Activated T-helper 1 cell treated with anti-CD3 and anti-CD28 coated beads, Interleukin-12 subunit alpha, Interleukin-12 subunit beta, Interleukin-2, Interleukin-4 antibody, amounts not matched to agents 30 ng/mL and 10 ng/mL and 1 ng/mL, durations not matched to agents 14 hours and 24 hours and 36 hours (primary cell): Measurements from ENCODE around the gene USP35. TPM values are rescaled to one million over a fixed set of nuclear protein-coding genes. Genes with fewer than 3 reads are reported as not detected.

Experiments used
- DNase-seq: peaks from one replicate; pipeline ENCODE4 v3.0.0; 2021; ENCODE audit warnings: low spot score
- H3K27ac Mint-ChIP-seq: one replicate; pipeline ENCODE4 v1.8.0; 2021; ENCODE audit warnings: mild to moderate bottlenecking, mixed read lengths
- H3K27me3 Mint-ChIP-seq: one replicate; pipeline ENCODE4 v1.8.0; 2022; ENCODE audit warnings: mild to moderate bottlenecking, moderate library complexity, mixed read lengths; ENCODE audit not compliant: insufficient read depth
- H3K36me3 Mint-ChIP-seq: one replicate; pipeline ENCODE4 v1.8.0; 2021; ENCODE audit warnings: low read depth, mixed read lengths
- H3K4me1 Mint-ChIP-seq: one replicate; pipeline ENCODE4 v1.8.0; 2021; ENCODE audit warnings: low read depth, mixed read lengths
- H3K4me3 Mint-ChIP-seq: one replicate; pipeline ENCODE4 v1.8.0; 2021; ENCODE audit warnings: mild to moderate bottlenecking, moderate library complexity, mixed read lengths
- H3K9me3 Mint-ChIP-seq: one replicate; pipeline ENCODE4 v1.8.0; 2021; ENCODE audit warnings: mixed read lengths
- intact Hi-C: fragments of 100-400 bp; cut with micrococcal nuclease; formaldehyde crosslinking; loops from one replicate; pipeline ENCODE4 v1.15.1; 2024
- total RNA-seq: library from RNA; stranded (reverse); gene quantifications from 2 replicates; pipeline ENCODE4 v1.2.3, GENCODE V29; 2022

USP35 gene
- total RNA-seq, 1 donor from 2014 or later: 11.8 TPM

DNA sequence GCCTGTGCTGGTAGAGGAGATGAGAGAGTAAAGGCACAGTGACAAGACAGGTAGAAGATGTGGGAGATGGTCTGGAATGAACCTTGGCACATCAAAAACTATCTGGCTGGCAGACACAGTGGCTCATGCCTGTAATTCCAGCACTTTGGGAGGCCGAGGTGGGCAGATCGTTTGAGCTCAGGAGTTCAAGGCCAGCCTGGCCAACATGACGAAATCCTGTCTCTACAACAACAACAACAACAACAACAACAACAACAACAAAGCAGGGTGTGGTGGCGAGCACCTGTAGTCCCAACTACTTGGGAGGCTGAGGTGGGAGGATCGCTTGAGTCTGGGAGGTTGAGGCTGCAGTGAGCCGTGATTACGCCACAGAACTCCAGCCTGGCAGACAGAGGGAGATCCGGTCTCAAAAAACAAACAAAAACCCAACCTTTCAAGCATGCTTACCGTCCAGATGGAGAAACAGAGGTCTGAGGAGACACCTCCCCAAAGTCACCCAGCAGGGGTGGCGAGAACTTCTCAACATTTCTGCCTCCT is 12.0 kb upstream of the USP35 start:
- no peak overlapping the region for H3K27ac Mint-ChIP-seq
- intact Hi-C loops: no loop called here
- H3K9me3 Mint-ChIP-seq: peaks cover 5% of the 10 kb centered on the region
- no peak overlapping the region for H3K4me3 Mint-ChIP-seq
- peaks cover 5% of the 10 kb centered on the region for H3K4me1 Mint-ChIP-seq
- no peak for DNase-seq
- no peaks in the 10 kb centered on the region for H3K27me3 Mint-ChIP-seq
- peaks cover 41% of the 10 kb centered on the region for H3K36me3 Mint-ChIP-seq

- DNase-seq: no peak
- peaks cover 5% of the 10 kb centered on the region for H3K9me3 Mint-ChIP-seq
- no peak overlapping the region for H3K27ac Mint-ChIP-seq
- H3K4me3 Mint-ChIP-seq: no peak overlapping the region
- peaks cover 40% of the 10 kb centered on the region for H3K36me3 Mint-ChIP-seq
- no peaks in the 10 kb centered on the region for H3K27me3 Mint-ChIP-seq
- intact Hi-C loops: no loop called here
- H3K4me1 Mint-ChIP-seq: peaks cover 5% of the 10 kb centered on the region
Measured at GRCh38 chr11:78177216-78177615, 11.5 kb upstream of the USP35 start.

GRCh38 chr11:78179459-78180071 is 9.2 kb upstream of the USP35 start:
- H3K27ac Mint-ChIP-seq: no peak overlapping the region
- DNase-seq: no peak
- H3K4me1 Mint-ChIP-seq: peaks cover 9% of the 10 kb centered on the region
- peaks cover 5% of the 10 kb centered on the region for H3K9me3 Mint-ChIP-seq
- no peaks in the 10 kb centered on the region for H3K27me3 Mint-ChIP-seq
- H3K4me3 Mint-ChIP-seq: no peak overlapping the region
- intact Hi-C loops: no loop called here
- H3K36me3 Mint-ChIP-seq: peaks cover 35% of the 10 kb centered on the region

- Mint-ChIP-seq H3K9me3 (peaks cover 5% of the 10 kb centered on the region), H3K36me3 (peaks cover 30% of the 10 kb centered on the region), H3K4me3 (no peak overlapping the region), H3K27ac (no peak overlapping the region), H3K27me3 (no peaks in the 10 kb centered on the region), H3K4me1 (peaks cover 11% of the 10 kb centered on the region)
- no peak for DNase-seq
- intact Hi-C loops: no loop called here
Measured at GRCh38 chr11:78180751-78181150, 8.0 kb upstream of the USP35 start.

DNA sequence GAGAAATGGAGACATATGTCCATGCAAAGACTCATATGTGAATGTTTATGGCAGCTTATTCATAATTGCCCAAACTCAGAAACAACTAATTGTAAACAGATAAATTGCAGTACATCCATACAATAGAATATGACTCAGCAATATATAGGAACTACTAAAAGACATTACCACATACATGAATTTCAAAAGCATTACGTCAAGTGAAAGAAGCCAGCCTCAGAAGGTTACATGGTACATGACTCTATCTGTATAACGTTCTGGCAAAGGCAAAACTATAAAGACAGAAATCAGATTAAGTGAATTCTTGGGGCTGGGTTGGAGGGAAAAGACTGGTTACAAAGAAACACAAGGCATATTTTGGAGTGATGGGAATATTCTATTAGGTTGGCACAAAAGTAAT is 7.5 kb upstream of the USP35 start:
- Mint-ChIP-seq H3K36me3 (peaks cover 29% of the 10 kb centered on the region), H3K4me1 (peaks cover 15% of the 10 kb centered on the region)

DNA sequence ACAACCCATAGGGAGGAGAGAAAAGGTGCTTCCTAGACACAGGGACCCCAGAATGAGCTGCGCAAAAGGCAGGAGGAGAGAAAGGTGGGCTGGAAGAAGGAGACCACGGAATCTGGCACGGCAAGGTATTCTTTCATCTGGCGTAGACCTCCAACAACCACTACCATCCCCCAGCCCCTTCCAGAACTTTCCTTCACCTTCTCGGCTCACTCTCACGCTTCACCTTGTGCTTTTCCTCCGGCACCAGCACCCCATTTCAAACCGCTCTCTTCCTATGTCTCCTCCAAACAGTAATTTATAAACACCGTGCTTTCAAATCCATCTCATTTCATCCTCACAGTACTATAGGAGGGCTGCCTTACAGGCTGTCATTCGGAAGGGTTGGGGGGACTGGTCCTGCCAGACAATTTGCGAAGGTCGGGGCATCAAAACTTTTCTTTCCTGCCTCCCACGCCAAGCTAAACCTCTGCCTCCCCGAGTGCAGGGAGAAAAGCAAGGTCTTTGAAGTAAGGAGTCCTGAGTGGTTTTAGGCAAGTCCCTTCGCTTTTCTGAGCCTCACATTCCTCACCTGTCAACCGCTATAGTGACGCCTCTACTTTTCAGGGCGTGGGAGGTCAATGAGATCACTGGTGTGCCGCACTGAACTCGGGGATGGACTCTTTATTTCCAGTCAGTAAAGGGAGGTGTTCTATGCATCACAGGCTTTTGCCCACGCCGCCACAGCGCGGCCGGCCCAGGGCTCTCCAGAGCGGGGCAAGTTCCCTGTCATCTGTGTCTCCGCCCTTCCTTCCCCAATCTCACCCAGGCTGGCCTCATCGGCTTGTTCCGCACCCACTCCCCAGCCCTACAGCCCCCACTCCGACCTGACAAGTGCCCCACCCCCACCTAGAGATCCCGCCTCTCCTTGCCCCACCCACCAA is 1.1 kb upstream of the USP35 start:
- DNase-seq: peak; percentile 65
- intact Hi-C loops: loop anchor here (1.0 to 2.0 kb wide), 16 partner anchors 15 to 550 kb away; partner anchors contain the start of genes ALG8, CLNS1A, GAB2 and INTS4
- H3K9me3 Mint-ChIP-seq: no peaks in the 10 kb centered on the region
- H3K4me1 Mint-ChIP-seq: peaks cover 52% of the 10 kb centered on the region
- H3K36me3 Mint-ChIP-seq: peaks cover 30% of the 10 kb centered on the region
- H3K4me3 Mint-ChIP-seq: peak overlapping the region; percentile 99
- no peaks in the 10 kb centered on the region for H3K27me3 Mint-ChIP-seq
- H3K27ac Mint-ChIP-seq: peak overlapping the region; percentile 100

More for the DNA sequence above, 7.5 kb upstream of the USP35 start:
- Mint-ChIP-seq H3K4me3 (no peak overlapping the region), H3K9me3 (peaks cover 5% of the 10 kb centered on the region), H3K27ac (no peak overlapping the region), H3K27me3 (no peaks in the 10 kb centered on the region)
- no peak for DNase-seq
- intact Hi-C loops: no loop called here

- Mint-ChIP-seq H3K9me3 (no peaks in the 10 kb centered on the region), H3K4me1 (peaks cover 64% of the 10 kb centered on the region), H3K36me3 (peaks cover 27% of the 10 kb centered on the region), H3K27ac (peak overlapping the region; percentile 90), H3K27me3 (no peaks in the 10 kb centered on the region), H3K4me3 (peak overlapping the region; percentile 99)
- intact Hi-C loops: loop anchor here (2.0 kb wide), 2 partner anchors 104 to 276 kb away; no protein-coding TSS in a partner anchor
- DNase-seq: no peak
Measured at GRCh38 chr11:78189174-78189724, 530 bp downstream of the USP35 start.

DNA sequence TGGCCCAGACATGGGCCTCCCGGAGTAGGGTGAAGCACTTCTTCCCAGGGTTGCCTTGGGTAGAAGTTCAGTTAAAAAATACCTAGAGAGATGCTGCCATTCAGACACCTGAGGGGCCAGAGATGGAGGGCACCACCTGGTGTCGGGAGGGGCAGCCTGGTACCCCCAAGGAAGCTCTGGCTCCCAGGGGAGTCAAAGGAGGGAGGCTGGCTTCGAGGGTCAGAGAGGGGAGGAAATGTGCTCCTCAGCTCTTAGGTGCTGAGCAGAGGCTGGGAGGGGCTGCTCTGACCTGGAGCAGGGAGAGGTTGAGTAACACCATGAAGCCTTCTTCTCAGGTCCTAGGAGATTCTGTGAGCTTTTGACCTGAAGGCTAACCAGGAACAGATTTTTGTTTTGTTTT is 1.1 kb downstream of the USP35 start:
- peaks cover 70% of the 10 kb centered on the region for H3K4me1 Mint-ChIP-seq

GRCh38 chr11:78190374-78190773 is 1.7 kb downstream of the USP35 start:
- H3K36me3 Mint-ChIP-seq: peaks cover 30% of the 10 kb centered on the region
- no peak overlapping the region for H3K27ac Mint-ChIP-seq
- no peaks in the 10 kb centered on the region for H3K27me3 Mint-ChIP-seq
- intact Hi-C loops: no loop called here
- no peak for DNase-seq
- peak overlapping the region; percentile 99 for H3K4me3 Mint-ChIP-seq
- H3K4me1 Mint-ChIP-seq: peaks cover 75% of the 10 kb centered on the region
- H3K9me3 Mint-ChIP-seq: no peaks in the 10 kb centered on the region

More for the DNA sequence above, 1.1 kb downstream of the USP35 start:
- peak overlapping the region; percentile 90 for H3K27ac Mint-ChIP-seq
- intact Hi-C loops: loop anchor here (2.0 kb wide), 2 partner anchors 103 to 275 kb away; no protein-coding TSS in a partner anchor
- H3K36me3 Mint-ChIP-seq: peaks cover 30% of the 10 kb centered on the region
- H3K27me3 Mint-ChIP-seq: no peaks in the 10 kb centered on the region
- no peaks in the 10 kb centered on the region for H3K9me3 Mint-ChIP-seq
- no peak for DNase-seq
- peak overlapping the region; percentile 99 for H3K4me3 Mint-ChIP-seq

GRCh38 chr11:78190871-78191538 is 2.3 kb downstream of the USP35 start:
- no peak for DNase-seq
- Mint-ChIP-seq H3K36me3 (peaks cover 30% of the 10 kb centered on the region), H3K27me3 (no peaks in the 10 kb centered on the region), H3K27ac (peak overlapping the region; percentile 8), H3K4me3 (peak overlapping the region; percentile 99), H3K9me3 (no peaks in the 10 kb centered on the region), H3K4me1 (peaks cover 72% of the 10 kb centered on the region)
- intact Hi-C loops: no loop called here

GRCh38 chr11:78192223-78192719 is 3.6 kb downstream of the USP35 start:
- no peak for DNase-seq
- H3K36me3 Mint-ChIP-seq: peaks cover 28% of the 10 kb centered on the region
- H3K9me3 Mint-ChIP-seq: no peaks in the 10 kb centered on the region
- no peak overlapping the region for H3K4me3 Mint-ChIP-seq
- peak overlapping the region; percentile 72 for H3K27ac Mint-ChIP-seq
- H3K27me3 Mint-ChIP-seq: no peaks in the 10 kb centered on the region
- intact Hi-C loops: no loop called here
- peaks cover 60% of the 10 kb centered on the region for H3K4me1 Mint-ChIP-seq

DNA sequence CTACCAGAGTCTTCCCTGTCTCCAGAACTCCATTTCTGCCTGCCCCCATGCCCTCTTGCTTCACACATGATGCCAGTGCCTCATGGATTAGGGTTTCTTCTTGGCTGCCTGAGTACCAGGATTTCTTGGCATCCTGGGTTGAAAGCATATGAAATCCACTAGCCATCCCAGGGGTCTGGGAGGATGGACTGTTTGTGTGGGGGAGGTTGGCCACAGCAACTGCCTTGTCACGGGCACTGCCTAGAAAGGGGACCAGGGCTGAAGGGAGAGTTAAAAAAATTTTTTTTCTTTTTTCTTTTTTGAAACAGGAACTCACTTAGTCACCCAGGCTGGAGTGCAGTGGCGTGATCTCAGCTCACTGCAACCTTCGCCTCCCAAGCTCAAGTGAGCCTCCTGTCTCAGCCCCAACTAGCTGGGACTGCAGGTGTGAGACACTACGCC is 4.2 kb downstream of the USP35 start:
- Mint-ChIP-seq H3K4me3 (peak overlapping the region; percentile 65), H3K27me3 (no peaks in the 10 kb centered on the region), H3K4me1 (peaks cover 55% of the 10 kb centered on the region), H3K27ac (peak overlapping the region; percentile 72), H3K9me3 (no peaks in the 10 kb centered on the region), H3K36me3 (peaks cover 24% of the 10 kb centered on the region)
- DNase-seq: no peak
- intact Hi-C loops: no loop called here
